Lung (tissue), 12 donors: ENCODE data around the gene PRKN. TPM values are rescaled to one million over a fixed set of nuclear protein-coding genes. Genes with fewer than 3 reads are reported as not detected.

Experiments used
- ATAC-seq: fragments of 200-7000 bp; cut with Tn5 transposase; one replicate; pipeline ENCODE4 v1.9.1; 2020; ENCODE audit warnings: moderate number of reproducible peaks; ENCODE audit not compliant: insufficient read depth, low FRiP score
- DNase-seq, 3 donors: peaks; one replicate each; pipeline ENCODE4 v3.0.0-alpha.2; 2013 to 2017
- H3K27ac ChIP-seq, 2 donors: one replicate each; pipeline ENCODE4 v1.5.1; 2013; ENCODE audit warnings: mild to moderate bottlenecking in 2 of 2, moderate library complexity in 2 of 2, control low read depth in 1 of 2, inconsistent platforms in 1 of 2, low read depth in 1 of 2, low read length in 1 of 2
- H3K27me3 ChIP-seq, 3 donors: one replicate each; pipeline ENCODE4 v1.5.1; 2013; ENCODE audit warnings: low read length in 2 of 3; ENCODE audit not compliant: control insufficient read depth in 3 of 3, insufficient read depth in 3 of 3
- H3K36me3 ChIP-seq, 4 donors: one replicate each; pipeline ENCODE4 v1.5.1; 2013; ENCODE audit warnings: low read length in 4 of 4, mild to moderate bottlenecking in 1 of 4, moderate library complexity in 1 of 4; ENCODE audit not compliant: control insufficient read depth in 4 of 4, insufficient read depth in 4 of 4
- H3K4me1 ChIP-seq, 5 donors: one replicate each; pipeline ENCODE4 v1.5.1; 2013; ENCODE audit warnings: low read length in 5 of 5, mild to moderate bottlenecking in 2 of 5, moderate library complexity in 1 of 5; ENCODE audit not compliant: control insufficient read depth in 5 of 5, insufficient read depth in 5 of 5
- H3K4me3 ChIP-seq: one replicate; pipeline ENCODE4 v1.5.1; 2013; ENCODE audit warnings: mild to moderate bottlenecking, control low read depth, moderate library complexity
- H3K9ac ChIP-seq, 2 donors: one replicate each; pipeline ENCODE4 v1.5.1; 2013; ENCODE audit warnings: low read length in 2 of 2, control low read depth in 1 of 2; ENCODE audit not compliant: insufficient read depth in 1 of 2
- H3K9me3 ChIP-seq, 4 donors: one replicate each; pipeline ENCODE4 v1.5.1; 2013; ENCODE audit warnings: low read length in 3 of 4, mild to moderate bottlenecking in 1 of 4, moderate library complexity in 1 of 4; ENCODE audit not compliant: control insufficient read depth in 4 of 4, insufficient read depth in 3 of 4
- WGBS, 2 donors: extraction: QIAGEN DNeasy Blood & Tissue Kit; methylation state at CpG; one replicate each; pipeline ENCODE4 v1.1.7; 2013; 5-methylcytosine and 5-hydroxymethylcytosine counted together
- polyA plus RNA-seq, 2 donors: library from polyadenylated mRNA; stranded (reverse); fragments of 200-250 nt; gene quantifications; one replicate each; pipeline ENCODE4 v1.2.1, GENCODE V29; 2013
- total RNA-seq, 2 donors: library from RNA; depleted of rRNA in 1 of 2; stranded (reverse); fragments of >200 nt in 1 of 2; gene quantifications; one replicate each; pipeline ENCODE4 v1.2.1, GENCODE V29; 2014 to 2021
- TF ChIP-seq, protein P1 (sequence below): IDR thresholded peaks from 2 replicates; pipeline ENCODE4 v1.5.1; 2012; ENCODE audit warnings: mild to moderate bottlenecking; ENCODE audit errors: control extremely low read depth, extremely low read depth
- donor health status: control.
- donor health status: control.
- donor health status: Bipolar disorder and iron deficiency.
- donor health status: healthy.
- donor health status: DM: yes; HTN: yes; CAD: no.

PRKN gene
- total and polyA plus RNA-seq, 4 donors = 0.27 to 11.2 (median 3.1) TPM

DNA sequence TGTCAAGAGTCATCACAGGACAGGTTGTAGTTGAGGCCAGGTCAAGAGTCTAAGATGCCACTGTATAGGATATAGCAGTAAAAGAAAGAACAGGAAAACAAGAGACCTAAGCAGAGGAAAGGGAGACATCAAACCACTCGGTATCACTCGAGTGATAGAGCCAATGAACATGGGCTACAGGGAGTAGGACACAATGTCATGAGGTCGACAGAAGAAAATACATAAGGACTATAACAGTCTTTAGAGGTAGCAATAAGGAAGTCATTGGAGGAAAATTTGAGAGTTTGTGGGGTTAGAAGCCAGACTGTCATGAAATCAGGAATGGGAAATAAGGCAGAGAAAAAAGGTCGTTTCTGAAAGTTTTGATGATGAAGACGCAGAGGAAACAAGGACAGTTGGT lies 99.7 kb downstream of the PRKN start:
- TF ChIP-seq, protein P1, sequence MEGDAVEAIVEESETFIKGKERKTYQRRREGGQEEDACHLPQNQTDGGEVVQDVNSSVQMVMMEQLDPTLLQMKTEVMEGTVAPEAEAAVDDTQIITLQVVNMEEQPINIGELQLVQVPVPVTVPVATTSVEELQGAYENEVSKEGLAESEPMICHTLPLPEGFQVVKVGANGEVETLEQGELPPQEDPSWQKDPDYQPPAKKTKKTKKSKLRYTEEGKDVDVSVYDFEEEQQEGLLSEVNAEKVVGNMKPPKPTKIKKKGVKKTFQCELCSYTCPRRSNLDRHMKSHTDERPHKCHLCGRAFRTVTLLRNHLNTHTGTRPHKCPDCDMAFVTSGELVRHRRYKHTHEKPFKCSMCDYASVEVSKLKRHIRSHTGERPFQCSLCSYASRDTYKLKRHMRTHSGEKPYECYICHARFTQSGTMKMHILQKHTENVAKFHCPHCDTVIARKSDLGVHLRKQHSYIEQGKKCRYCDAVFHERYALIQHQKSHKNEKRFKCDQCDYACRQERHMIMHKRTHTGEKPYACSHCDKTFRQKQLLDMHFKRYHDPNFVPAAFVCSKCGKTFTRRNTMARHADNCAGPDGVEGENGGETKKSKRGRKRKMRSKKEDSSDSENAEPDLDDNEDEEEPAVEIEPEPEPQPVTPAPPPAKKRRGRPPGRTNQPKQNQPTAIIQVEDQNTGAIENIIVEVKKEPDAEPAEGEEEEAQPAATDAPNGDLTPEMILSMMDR = no peak
- no peaks in the 10 kb centered on the region for H3K9me3 ChIP-seq
- no peaks in the 10 kb centered on the region for H3K27me3 ChIP-seq
- no peak for DNase-seq
- H3K4me1 ChIP-seq = no peaks in the 10 kb centered on the region
- H3K27ac ChIP-seq = no peak overlapping the region
- peaks cover 0 to 2% (median 0%) of the 10 kb centered on the region in 4 donors for H3K36me3 ChIP-seq
- no peak overlapping the region for H3K9ac ChIP-seq
- WGBS, 2 donors = 87 to 92% methylated on average over 5 of the region's 5 CpGs
- no peak overlapping the region for H3K4me3 ChIP-seq
- no peak for ATAC-seq

DNA sequence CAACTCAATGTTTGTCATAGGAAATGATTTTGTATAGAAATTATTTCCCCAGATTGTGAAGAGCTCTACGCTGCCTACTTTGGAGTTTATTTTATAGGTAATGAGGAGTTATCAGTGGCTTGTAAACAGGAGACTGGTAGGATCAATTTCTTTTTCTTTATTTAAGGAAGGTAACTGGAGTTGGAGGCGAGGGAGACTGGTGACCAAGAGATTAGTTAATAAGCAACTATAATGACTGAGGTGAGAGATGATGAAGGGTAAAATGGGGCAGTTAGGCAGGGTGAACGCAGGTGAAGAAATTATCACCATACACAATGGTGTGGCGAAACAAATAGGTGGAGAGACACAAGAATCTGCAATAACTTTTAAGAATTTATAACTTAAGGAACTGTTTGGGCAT lies 100.2 kb downstream of the PRKN start:
- TF ChIP-seq, protein P1 = no peak
- no peaks in the 10 kb centered on the region for H3K9me3 ChIP-seq
- DNase-seq (no peak), ATAC-seq (no peak)
- no peak overlapping the region for H3K9ac ChIP-seq
- H3K4me3 ChIP-seq = no peak overlapping the region
- peaks cover 0 to 2% (median 0%) of the 10 kb centered on the region in 4 donors for H3K36me3 ChIP-seq
- H3K27me3 ChIP-seq = no peaks in the 10 kb centered on the region
- 65 to 67% methylated on average over 4 of the region's 4 CpGs for WGBS, 2 donors
- no peaks in the 10 kb centered on the region for H3K4me1 ChIP-seq
- H3K27ac ChIP-seq = no peak overlapping the region

DNA sequence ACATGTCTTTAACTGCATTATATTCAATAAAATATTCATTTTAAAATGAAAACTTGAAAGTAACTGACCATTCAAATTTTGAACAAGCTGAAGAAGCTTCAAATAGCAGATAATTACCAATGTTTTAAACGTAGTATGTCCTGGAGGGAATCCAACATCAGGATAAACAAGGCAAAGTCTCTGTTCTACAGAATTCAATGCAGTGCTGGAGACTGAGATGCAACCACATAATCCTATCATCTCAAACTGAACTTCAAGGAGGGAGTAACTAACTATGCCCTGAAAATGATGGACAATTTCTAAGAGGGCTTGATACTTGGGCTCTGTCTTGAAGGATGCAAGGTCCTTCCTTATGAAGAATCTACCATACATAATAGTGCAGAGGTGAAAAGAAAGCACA lies 100.7 kb downstream of the PRKN start:
- H3K27ac ChIP-seq = no peak overlapping the region
- H3K36me3 ChIP-seq = peaks cover 0 to 2% (median 0%) of the 10 kb centered on the region in 4 donors
- H3K4me3 ChIP-seq = no peak overlapping the region
- WGBS, 2 donors = 58 to 66% methylated on average over 1 of the region's 1 CpG
- no peaks in the 10 kb centered on the region for H3K9me3 ChIP-seq
- no peaks in the 10 kb centered on the region for H3K4me1 ChIP-seq
- H3K9ac ChIP-seq = no peak overlapping the region
- no peak for DNase-seq
- no peaks in the 10 kb centered on the region for H3K27me3 ChIP-seq
- ATAC-seq = no peak
- TF ChIP-seq, protein P1 = no peak
